Right cardiac atrium (tissue), 5 donors: ENCODE data around the gene TDO2. TPM values are rescaled to one million over a fixed set of nuclear protein-coding genes. Genes with fewer than 3 reads are reported as not detected.

ENCODE experiments used
- ATAC-seq, 2 donors: fragments of 200-7000 bp; cut with Tn5 transposase; one replicate each; pipeline versions ENCODE4 v1.8.0 to v1.9.1; 2020; ENCODE audit warnings: moderate library complexity in 2 of 2, mild to moderate bottlenecking in 1 of 2
- DNase-seq, 3 donors: peaks; one replicate each; pipeline ENCODE4 v3.0.0-alpha.2; 2020
- H3K27ac ChIP-seq: one replicate; pipeline ENCODE4 v1.5.1; 2013; ENCODE audit warnings: mild to moderate bottlenecking, low read length, control low read depth, moderate library complexity
- H3K27me3 ChIP-seq: one replicate; pipeline ENCODE4 v1.6.1; 2013; ENCODE audit not compliant: control insufficient read depth, insufficient read depth
- H3K4me1 ChIP-seq: one replicate; pipeline ENCODE4 v1.6.1; 2013; ENCODE audit warnings: low read length; ENCODE audit not compliant: control insufficient read depth, insufficient read depth
- H3K4me3 ChIP-seq: one replicate; pipeline ENCODE4 v1.5.1; 2013; ENCODE audit warnings: low read length, control low read depth
- H3K9me3 ChIP-seq: one replicate; pipeline ENCODE4 v1.6.1; 2013; ENCODE audit warnings: low read length; ENCODE audit not compliant: control insufficient read depth
- WGBS: extraction: QIAGEN DNeasy Blood & Tissue Kit; methylation state at CpG from one replicate; pipeline ENCODE4 v1.1.7; 2013; 5-methylcytosine and 5-hydroxymethylcytosine counted together
- intact Hi-C, 4 donors: fragments of 100-400 bp; cut with DNase I; formaldehyde crosslinking; loops; one replicate each; pipeline versions ENCODE4 v1.11.0 to v1.14.0; 2022 to 2023
- long read RNA-seq, 4 donors: library from polyadenylated mRNA; unstranded; transcript quantifications; one replicate each; pipeline ENCODE4 v2.0.0, GENCODE V29; 2020 to 2021
- polyA plus RNA-seq: library from polyadenylated mRNA; stranded (reverse); fragments of 200-250 nt; gene quantifications from one replicate; pipeline ENCODE4 v1.2.3, GENCODE V29; 2013
- total RNA-seq, 4 donors: library from RNA; stranded (reverse); fragmentation: NEBNext Ultra II Directional; extraction: Animal tissue kit (Norgen Biotek cat#: 25700); gene quantifications; one replicate each; pipeline ENCODE4 v1.2.1, GENCODE V29; 2021
- donor health status: healthy with polysubstance abuse.
- donor health status: DM: no; HTN: yes; CAD: no.
- donor health status: DM: no; HTN: no; CAD: no.
- donor health status: DM: no; HTN: yes; CAD: no; lungs with severe emphysema.
- donor health status: DM: yes; HTN: yes; CAD: no.

TDO2 gene
- not detected for total RNA-seq
- polyA plus RNA-seq: not detected
- long read RNA-seq, donor 1: 0 reads
- long read RNA-seq, donor 2: 0 reads
- long read RNA-seq, donor 3: 0 reads
- long read RNA-seq, donor 4: 0 reads

DNA sequence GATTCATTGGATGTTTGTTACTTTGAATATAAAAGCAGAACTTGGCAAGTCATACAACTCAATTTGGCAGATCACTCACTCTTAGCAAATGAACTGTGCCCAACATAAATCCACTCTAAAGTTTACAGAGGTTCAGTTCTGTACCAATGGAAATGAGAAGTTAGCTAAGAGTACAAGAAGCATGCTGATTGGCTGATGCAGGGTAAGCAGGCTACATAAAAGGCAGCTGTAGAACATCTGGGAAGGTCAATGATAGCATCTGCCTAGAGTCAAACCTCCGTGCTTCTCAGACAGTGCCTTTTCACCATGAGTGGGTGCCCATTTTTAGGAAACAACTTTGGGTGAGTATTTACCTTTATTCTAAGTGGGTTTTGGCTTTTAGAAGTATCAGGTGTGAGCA is at the start of gene TDO2:
Gene TDO2, plus strand, starts transcription at position 244 of the 400 bp plus-strand sequence. Its CDS starts 63 bp downstream, at position 307.
- 44% methylated on average over 1 of the region's 1 CpG for WGBS
- DNase-seq (no peak), ATAC-seq (no peak)
- Histone ChIP-seq H3K9me3 (no peaks in the 10 kb centered on the region), H3K27ac (no peak within 1 kb of the TSS), H3K27me3 (no peaks in the 10 kb centered on the region), H3K4me3 (no peak within 1 kb of the TSS), H3K4me1 (no peaks in the 10 kb centered on the region)
- intact Hi-C loops: no loop called here

GRCh38 chr4:155854582-155855226 is 48.8 kb upstream of the TDO2 start:
- intact Hi-C loops: no loop called here
- H3K4me3 ChIP-seq: no peak overlapping the region
- 71% methylated on average over 6 of the region's 6 CpGs for WGBS
- ATAC-seq: no peak
- no peaks in the 10 kb centered on the region for H3K4me1 ChIP-seq
- H3K27ac ChIP-seq: no peak overlapping the region
- no peaks in the 10 kb centered on the region for H3K27me3 ChIP-seq
- no peak for DNase-seq
- H3K9me3 ChIP-seq: no peaks in the 10 kb centered on the region

DNA sequence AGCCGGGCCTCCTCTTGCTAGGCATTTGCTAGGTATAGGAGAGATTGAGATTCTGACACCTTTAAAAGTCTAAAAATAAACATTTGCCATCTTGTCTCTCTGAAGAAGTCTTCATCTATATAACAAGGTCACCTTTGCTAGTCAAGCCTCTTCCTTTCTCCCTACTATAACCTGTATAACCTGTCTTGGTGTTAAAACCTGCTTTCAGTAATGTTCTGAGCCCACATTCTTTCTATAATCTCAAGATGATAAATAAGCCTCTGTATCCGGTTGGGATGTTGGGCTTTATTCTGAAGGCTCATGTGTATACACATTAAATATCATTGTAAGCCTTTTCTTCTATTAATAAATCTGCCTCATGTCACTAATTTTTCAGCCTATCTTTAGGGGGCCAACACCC is 47.6 kb upstream of the TDO2 start:
- Histone ChIP-seq H3K27ac (no peak overlapping the region), H3K4me3 (no peak overlapping the region), H3K27me3 (no peaks in the 10 kb centered on the region), H3K4me1 (no peaks in the 10 kb centered on the region), H3K9me3 (no peaks in the 10 kb centered on the region)
- intact Hi-C loops: no loop called here
- no peak for ATAC-seq
- DNase-seq: no peak
- WGBS: 75% methylated on average over 2 of the region's 2 CpGs

GRCh38 chr4:155866177-155866576 is 37.3 kb upstream of the TDO2 start, which contains the start of gene ASIC5:
TSS of gene ASIC5 (minus strand) at chr4:155866277. CDS start at chr4:155866226, 51 bp downstream.
- WGBS: 1% methylated on average over 1 of the region's 1 CpG
- H3K27ac ChIP-seq: no peak within 1 kb of the TSS
- H3K27me3 ChIP-seq: no peaks in the 10 kb centered on the region
- no peak within 1 kb of the TSS for H3K4me3 ChIP-seq
- intact Hi-C loops: no loop called here
- H3K9me3 ChIP-seq: no peaks in the 10 kb centered on the region
- ATAC-seq (no peak), DNase-seq (no peak)
- no peaks in the 10 kb centered on the region for H3K4me1 ChIP-seq

- no peak for ATAC-seq
- no peak for DNase-seq
- no peak overlapping the region for H3K4me3 ChIP-seq
- no peak overlapping the region for H3K27ac ChIP-seq
- intact Hi-C loops: no loop called here
- WGBS: 75% methylated on average over 1 of the region's 1 CpG
- H3K4me1 ChIP-seq: no peaks in the 10 kb centered on the region
- no peaks in the 10 kb centered on the region for H3K9me3 ChIP-seq
- no peaks in the 10 kb centered on the region for H3K27me3 ChIP-seq
Measured at GRCh38 chr4:155875878-155876277, 27.6 kb upstream of the TDO2 start.

GRCh38 chr4:155877971-155878370 is 25.5 kb upstream of the TDO2 start:
- no peak for DNase-seq
- no peak overlapping the region for H3K27ac ChIP-seq
- 83% methylated on average over 4 of the region's 4 CpGs for WGBS
- H3K4me3 ChIP-seq: no peak overlapping the region
- ATAC-seq: no peak
- no peaks in the 10 kb centered on the region for H3K9me3 ChIP-seq
- H3K27me3 ChIP-seq: no peaks in the 10 kb centered on the region
- no peaks in the 10 kb centered on the region for H3K4me1 ChIP-seq
- intact Hi-C loops: no loop called here

DNA sequence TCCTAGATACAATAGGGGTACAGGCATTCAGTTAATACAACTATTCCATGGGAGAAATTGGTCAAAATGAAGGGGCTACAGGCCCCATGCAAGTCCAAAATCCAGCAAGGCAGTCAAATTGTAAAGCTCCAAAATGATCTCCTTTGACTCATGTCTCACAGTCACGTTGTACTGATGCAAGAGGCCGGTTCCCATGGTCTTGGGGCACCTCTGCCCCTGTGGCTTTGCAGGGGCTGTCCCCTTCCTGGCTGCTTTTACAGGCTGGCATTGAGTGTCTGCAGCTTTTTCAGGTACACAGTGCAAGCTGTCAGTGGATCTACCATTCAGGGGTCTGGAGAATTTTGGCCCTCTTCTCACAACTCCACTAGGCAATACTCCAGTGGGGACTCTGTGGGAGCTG is 24.9 kb upstream of the TDO2 start:
- DNase-seq (no peak), ATAC-seq (no peak)
- H3K4me3 ChIP-seq: no peak overlapping the region
- no peak overlapping the region for H3K27ac ChIP-seq
- WGBS: 32% methylated on average over 2 of the region's 2 CpGs
- H3K9me3 ChIP-seq: no peaks in the 10 kb centered on the region
- H3K4me1 ChIP-seq: no peaks in the 10 kb centered on the region
- no peaks in the 10 kb centered on the region for H3K27me3 ChIP-seq
- intact Hi-C loops: no loop called here

DNA sequence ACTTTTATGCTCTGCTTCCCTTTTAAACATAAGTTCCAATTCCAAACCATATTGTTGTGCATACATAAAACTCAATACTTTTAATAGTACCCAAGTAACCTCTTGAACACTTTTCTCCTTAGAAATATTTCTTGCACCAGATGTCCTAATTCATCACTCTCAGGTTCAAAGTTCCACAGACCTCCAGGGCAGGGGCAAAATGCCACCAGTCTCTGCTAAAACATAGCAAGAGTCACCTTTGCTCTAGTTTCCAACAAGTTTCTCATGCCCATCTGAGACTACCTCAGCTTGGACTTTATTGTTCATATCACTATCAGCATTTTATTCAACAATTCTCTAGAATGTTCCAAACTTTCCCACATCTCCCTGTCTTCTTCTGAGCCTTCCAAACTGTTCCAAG is 23.7 kb upstream of the TDO2 start:
- intact Hi-C loops: no loop called here
- DNase-seq: no peak
- Histone ChIP-seq H3K27ac (no peak overlapping the region), H3K4me3 (no peak overlapping the region), H3K9me3 (no peaks in the 10 kb centered on the region), H3K27me3 (no peaks in the 10 kb centered on the region), H3K4me1 (no peaks in the 10 kb centered on the region)
- ATAC-seq: no peak

- WGBS: 53% methylated on average over 1 of the region's 1 CpG
- no peak for DNase-seq
Measured at GRCh38 chr4:155881555-155881954, 21.9 kb upstream of the TDO2 start.

GRCh38 chr4:155883895-155884294 is 19.6 kb upstream of the TDO2 start:
- DNase-seq: no peak
- 81% methylated on average over 3 of the region's 3 CpGs for WGBS
- intact Hi-C loops: no loop called here

More at GRCh38 chr4:155881555-155881954, 21.9 kb upstream of the TDO2 start:
- no peaks in the 10 kb centered on the region for H3K4me1 ChIP-seq
- no peak overlapping the region for H3K27ac ChIP-seq
- ATAC-seq: no peak
- H3K27me3 ChIP-seq: no peaks in the 10 kb centered on the region
- intact Hi-C loops: no loop called here
- no peak overlapping the region for H3K4me3 ChIP-seq
- no peaks in the 10 kb centered on the region for H3K9me3 ChIP-seq

GRCh38 chr4:155885666-155886065 is 17.8 kb upstream of the TDO2 start:
- no peak for ATAC-seq
- no peak overlapping the region for H3K4me3 ChIP-seq
- no peaks in the 10 kb centered on the region for H3K9me3 ChIP-seq
- no peak for DNase-seq
- H3K4me1 ChIP-seq: no peaks in the 10 kb centered on the region
- intact Hi-C loops: no loop called here
- H3K27ac ChIP-seq: no peak overlapping the region
- no peaks in the 10 kb centered on the region for H3K27me3 ChIP-seq
- 53% methylated on average over 6 of the region's 6 CpGs for WGBS

More at GRCh38 chr4:155883895-155884294, 19.6 kb upstream of the TDO2 start:
- ATAC-seq: no peak
- H3K27ac ChIP-seq: no peak overlapping the region
- no peaks in the 10 kb centered on the region for H3K27me3 ChIP-seq
- no peak overlapping the region for H3K4me3 ChIP-seq
- H3K9me3 ChIP-seq: no peaks in the 10 kb centered on the region
- no peaks in the 10 kb centered on the region for H3K4me1 ChIP-seq

DNA sequence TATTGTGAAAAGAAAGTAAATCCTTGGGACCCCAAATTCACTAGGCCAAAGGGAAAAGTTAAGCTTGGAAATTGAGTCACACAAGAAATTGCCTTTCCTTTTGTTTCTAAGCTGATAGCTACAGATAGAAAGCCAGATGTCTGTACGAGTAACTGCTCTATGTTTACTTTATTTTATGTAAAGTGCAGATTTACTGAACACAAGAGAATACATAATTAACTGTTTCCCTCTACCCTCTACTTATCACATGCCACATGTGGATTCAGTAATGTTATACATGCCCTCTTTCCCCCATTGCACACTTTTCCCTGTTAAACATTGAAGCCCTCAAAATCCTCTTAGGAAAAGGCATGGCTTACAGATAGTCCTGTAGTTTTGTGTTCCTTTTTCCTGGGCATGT is 16.5 kb upstream of the TDO2 start:
- Histone ChIP-seq H3K9me3 (no peaks in the 10 kb centered on the region), H3K27ac (no peak overlapping the region), H3K4me3 (no peak overlapping the region), H3K27me3 (no peaks in the 10 kb centered on the region), H3K4me1 (no peaks in the 10 kb centered on the region)
- DNase-seq (no peak), ATAC-seq (no peak)
- intact Hi-C loops: no loop called here
- 53% methylated on average over 1 of the region's 1 CpG for WGBS
